Muscle of leg (tissue), 16 donors: ENCODE results near the gene CDX2. TPM values are rescaled to one million over a fixed set of nuclear protein-coding genes. Genes with fewer than 3 reads are reported as not detected.
"Not testable (repeated sequence)": the region's sequence is repeated elsewhere in the genome, so short reads cannot be mapped to it uniquely, and the experiment has no call there.

Experiments
- DNase-seq: peaks from one replicate; pipeline ENCODE4 v3.0.0; 2013
- H3K27ac ChIP-seq: one replicate; pipeline ENCODE4 v1.5.1; 2013; ENCODE audit warnings: mild to moderate bottlenecking, low read length, control low read depth
- H3K27me3 ChIP-seq: one replicate; pipeline ENCODE4 v1.6.1; 2013; ENCODE audit warnings: low read length; ENCODE audit not compliant: control insufficient read depth, insufficient read depth
- H3K36me3 ChIP-seq: one replicate; pipeline ENCODE4 v1.6.1; 2013; ENCODE audit warnings: low read length; ENCODE audit not compliant: control insufficient read depth, insufficient read depth
- H3K4me1 ChIP-seq: one replicate; pipeline ENCODE4 v1.6.1; 2013; ENCODE audit warnings: low read length; ENCODE audit not compliant: control insufficient read depth, insufficient read depth
- H3K4me3 ChIP-seq: one replicate; pipeline ENCODE4 v1.5.1; 2013; ENCODE audit warnings: low read length, control low read depth
- H3K9me3 ChIP-seq: replicated peaks from 2 replicates; pipeline ENCODE4 v1.6.1; 2013; ENCODE audit warnings: low read depth, low read length; ENCODE audit not compliant: control insufficient read depth
- WGBS: methylation state at CpG from one replicate; pipeline ENCODE4 v1.1.5; 2013; ENCODE audit warnings: missing lambda C conversion rate; ENCODE audit not compliant: insufficient coverage; 5-methylcytosine and 5-hydroxymethylcytosine counted together
- long read RNA-seq, 11 donors: transcript quantifications; one replicate each; lab custom pipeline, GENCODE V29; 2026
- polyA plus RNA-seq, 8 donors: library from polyadenylated mRNA; unstranded; fragments of 120-200 nt; gene quantifications; one replicate each; pipeline versions ENCODE4 v1.2.1 to v1.2.3, GENCODE V29; 2013; ENCODE audit warnings: inconsistent platforms in 1 of 8, low replicate concordance in 1 of 8; ENCODE audit not compliant: insufficient read length in 8 of 8, insufficient read depth in 1 of 8
- total RNA-seq: library from RNA; stranded (reverse); fragments of 120-200 nt; gene quantifications from one replicate; pipeline ENCODE4 v1.2.4, GENCODE V29; 2013

Gene CDX2
- not detected for total RNA-seq
- polyA plus RNA-seq, result 1 to 10 TPM in 1 of 8 donors, under 1 TPM in 1, not detected in 6; 0.98 to 5.3 TPM
- long read RNA-seq, donor 1, result 0 reads
- long read RNA-seq, donor 2, result 0 reads
- long read RNA-seq, donor 3, result 0 reads
- long read RNA-seq, donor 4, result 0 reads
- long read RNA-seq, donor 5, result 0 reads
- long read RNA-seq, donor 6, result 0 reads
- long read RNA-seq, donor 7, result 0 reads
- long read RNA-seq, donor 8, result 0 reads
- long read RNA-seq, donor 9, result 0 reads
- long read RNA-seq, donor 10, result 0 reads
- long read RNA-seq, donor 11, result 0 reads

DNA sequence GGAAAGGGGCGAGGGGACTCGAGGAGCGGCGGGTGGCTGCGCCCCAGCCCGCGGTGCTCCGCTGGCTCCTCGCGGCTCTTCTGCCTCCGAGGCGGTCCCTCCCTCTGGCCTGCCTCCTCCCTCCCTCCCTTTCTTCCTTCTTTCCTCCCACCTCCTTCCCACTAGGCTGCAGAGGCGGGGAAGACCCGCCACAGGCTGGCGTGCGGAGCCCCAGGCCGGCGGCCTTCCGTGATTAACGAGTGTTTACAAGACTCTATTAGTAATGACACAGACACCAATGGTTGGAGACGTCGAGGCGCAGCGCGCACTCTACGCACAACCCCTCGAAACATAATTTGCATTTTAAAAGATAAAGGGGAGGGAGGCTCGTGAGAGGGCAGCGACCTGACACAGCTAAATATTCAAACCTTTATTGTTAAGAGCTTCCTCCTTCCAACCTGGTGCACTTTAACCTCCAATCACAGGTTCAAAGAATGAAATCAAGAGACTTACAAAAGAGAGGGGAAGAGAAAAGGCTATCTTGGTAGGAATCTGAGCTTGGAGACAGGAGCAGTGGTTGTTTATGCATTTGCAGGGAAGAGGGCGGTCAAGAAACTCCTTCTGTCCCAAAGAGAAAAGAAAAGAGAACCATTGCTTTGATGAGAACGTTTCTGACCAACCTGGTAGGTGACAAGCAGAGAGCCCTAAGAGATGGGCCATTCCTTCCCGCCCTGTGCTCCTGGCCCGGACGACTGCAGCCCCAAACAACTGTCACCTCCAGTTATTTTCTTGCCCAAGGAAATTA, at the start of gene CDX2:
CDX2 (minus strand) TSS at position 234 of the 784 bp plus-strand sequence. CDS start 309 bp downstream, outside the sequence.
- no peak for DNase-seq
- H3K9me3 ChIP-seq, result no peaks in the 10 kb centered on the region
- H3K27ac ChIP-seq, result no peak within 1 kb of the TSS
- no peaks in the 10 kb centered on the region for H3K4me1 ChIP-seq
- H3K36me3 ChIP-seq, result no peaks in the 10 kb centered on the region
- peaks cover 99% of the 10 kb centered on the region for H3K27me3 ChIP-seq
- WGBS, result 2% methylated on average over 11 of the region's 34 CpGs
- H3K4me3 ChIP-seq, result no peak within 1 kb of the TSS

DNA sequence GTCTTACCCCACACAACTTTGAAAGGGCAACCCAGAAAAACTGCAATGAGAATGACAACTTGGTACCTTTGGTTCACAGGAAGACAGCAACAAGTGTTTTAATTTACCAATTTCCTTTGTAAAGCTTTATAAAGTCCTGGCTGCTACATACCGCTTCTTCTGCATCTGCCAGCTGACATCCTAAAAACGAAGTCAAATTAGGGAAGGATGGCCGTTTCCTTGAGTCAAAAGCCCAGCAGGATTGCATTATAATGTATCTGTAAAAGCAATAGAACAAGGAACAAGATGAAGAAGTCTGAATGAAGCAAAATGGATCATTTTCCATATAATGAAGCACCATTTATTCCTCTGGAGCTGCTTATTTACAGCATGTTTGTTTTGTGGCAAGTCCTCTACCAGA, 45.2 kb upstream of the CDX2 start:
- DNase-seq, result no peak

DNA sequence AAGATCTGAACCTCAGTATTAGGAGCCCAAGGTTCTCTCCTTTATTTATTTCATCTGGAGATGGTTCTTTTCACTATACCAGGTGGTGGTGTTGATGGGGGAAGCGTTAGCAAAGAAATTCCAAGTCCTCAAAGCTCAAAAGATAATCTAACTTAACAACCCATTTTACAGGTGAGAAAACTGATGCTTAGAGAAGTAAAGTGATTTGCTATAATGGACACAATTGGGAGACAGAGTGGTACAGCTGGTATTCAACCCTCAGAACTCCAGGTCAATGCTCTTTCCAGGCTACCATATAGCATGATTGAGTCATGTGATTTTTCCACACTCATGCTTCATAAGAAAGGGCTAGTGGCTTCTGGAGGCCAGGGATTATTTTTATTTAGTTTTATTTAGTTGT, 44.4 kb upstream of the CDX2 start:
- no peaks in the 10 kb centered on the region for H3K4me1 ChIP-seq
- peaks cover 2% of the 10 kb centered on the region for H3K27me3 ChIP-seq
- H3K27ac ChIP-seq, result no peak overlapping the region
- no peak overlapping the region for H3K4me3 ChIP-seq
- no CpG with 5 or more reads among the region's 1 CpG for WGBS
- H3K9me3 ChIP-seq, result no peaks in the 10 kb centered on the region
- no peaks in the 10 kb centered on the region for H3K36me3 ChIP-seq
- no peak for DNase-seq

More for the DNA sequence above, 45.2 kb upstream of the CDX2 start:
- peaks cover 2% of the 10 kb centered on the region for H3K27me3 ChIP-seq
- H3K4me3 ChIP-seq, result no peak overlapping the region
- no peaks in the 10 kb centered on the region for H3K4me1 ChIP-seq
- H3K9me3 ChIP-seq, result no peaks in the 10 kb centered on the region
- no peak overlapping the region for H3K27ac ChIP-seq
- WGBS, result no CpG with 5 or more reads among the region's 3 CpGs
- no peaks in the 10 kb centered on the region for H3K36me3 ChIP-seq

DNA sequence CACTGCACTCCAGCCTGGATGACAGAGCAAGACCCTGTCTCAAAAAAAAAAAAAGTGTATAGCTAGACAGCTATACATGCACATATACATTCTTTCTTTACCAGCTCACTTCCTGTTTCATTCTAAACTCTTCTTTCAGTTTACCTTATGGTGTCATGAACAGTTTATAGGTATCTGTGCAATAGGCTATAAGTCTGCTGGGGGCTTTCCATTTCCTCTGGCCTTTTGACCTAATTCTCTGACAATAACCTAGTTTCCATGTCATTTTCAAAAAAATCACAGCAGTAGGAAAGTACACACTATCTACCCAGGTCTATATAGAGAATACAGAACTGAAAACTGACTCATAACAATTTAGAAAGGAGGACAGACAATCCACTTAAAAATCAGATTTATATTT, 43.8 kb upstream of the CDX2 start:
- no peak overlapping the region for H3K27ac ChIP-seq
- peaks cover 2% of the 10 kb centered on the region for H3K27me3 ChIP-seq
- H3K4me3 ChIP-seq, result no peak overlapping the region
- no peaks in the 10 kb centered on the region for H3K9me3 ChIP-seq
- DNase-seq, result no peak
- no peaks in the 10 kb centered on the region for H3K4me1 ChIP-seq
- H3K36me3 ChIP-seq, result no peaks in the 10 kb centered on the region

DNA sequence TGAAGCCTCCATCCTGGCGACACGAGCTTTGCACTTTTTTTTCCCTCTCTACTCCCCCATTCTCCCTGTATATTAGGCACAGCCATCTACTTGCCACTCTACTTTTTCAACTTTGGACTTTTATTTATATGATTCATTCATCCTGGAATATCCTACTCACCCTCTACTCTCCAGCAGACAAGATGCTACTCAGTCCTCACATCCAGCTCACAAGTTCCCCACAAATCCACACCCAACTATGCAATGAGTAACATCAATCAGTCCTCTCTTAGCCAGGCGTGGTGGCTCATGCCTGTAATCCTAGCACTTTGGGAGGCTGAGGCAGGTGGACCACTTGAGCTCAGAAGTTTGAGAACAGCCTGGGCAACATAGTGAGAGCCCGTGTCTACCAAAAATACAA, 43.3 kb upstream of the CDX2 start:
- Histone ChIP-seq H3K36me3 (no peaks in the 10 kb centered on the region), H3K9me3 (no peaks in the 10 kb centered on the region), H3K4me1 (no peaks in the 10 kb centered on the region), H3K4me3 (no peak overlapping the region), H3K27me3 (peaks cover 2% of the 10 kb centered on the region), H3K27ac (no peak overlapping the region)
- WGBS, result 74% methylated on average over 4 of the region's 4 CpGs
- no peak for DNase-seq

DNA sequence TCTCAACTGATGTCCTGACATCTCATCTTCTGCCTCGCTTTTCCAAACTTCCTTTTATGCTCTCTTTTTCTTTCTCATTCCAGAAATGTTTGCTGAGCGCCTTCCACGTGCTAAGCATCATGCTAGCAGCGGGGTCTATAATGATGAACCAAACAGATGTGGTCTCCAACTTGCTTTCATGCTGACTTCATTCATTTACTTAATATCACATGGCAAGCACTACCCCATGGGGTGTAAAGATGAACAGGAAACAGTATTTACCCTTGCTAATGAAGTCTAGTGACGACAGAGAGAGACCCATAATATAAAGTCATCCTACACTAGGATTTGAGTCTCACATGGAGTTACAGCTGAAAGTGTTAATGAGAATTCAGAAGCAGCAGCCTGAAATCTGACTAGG, 40.9 kb upstream of the CDX2 start:
- no peak for DNase-seq
- H3K36me3 ChIP-seq, result no peaks in the 10 kb centered on the region
- peaks cover 2% of the 10 kb centered on the region for H3K27me3 ChIP-seq
- no peaks in the 10 kb centered on the region for H3K4me1 ChIP-seq
- no peaks in the 10 kb centered on the region for H3K9me3 ChIP-seq
- WGBS, result 81% methylated on average over 4 of the region's 5 CpGs
- no peak overlapping the region for H3K27ac ChIP-seq
- H3K4me3 ChIP-seq, result no peak overlapping the region

- H3K4me3 ChIP-seq, H3K27ac ChIP-seq, DNase-seq, H3K27me3 ChIP-seq, H3K4me1 ChIP-seq, H3K36me3 ChIP-seq, H3K9me3 ChIP-seq: not testable (repeated sequence)
- WGBS, result 80% methylated on average over 2 of the region's 13 CpGs
Measured at GRCh38 chr13:28005016-28005415, 35.9 kb upstream of the CDX2 start.

DNA sequence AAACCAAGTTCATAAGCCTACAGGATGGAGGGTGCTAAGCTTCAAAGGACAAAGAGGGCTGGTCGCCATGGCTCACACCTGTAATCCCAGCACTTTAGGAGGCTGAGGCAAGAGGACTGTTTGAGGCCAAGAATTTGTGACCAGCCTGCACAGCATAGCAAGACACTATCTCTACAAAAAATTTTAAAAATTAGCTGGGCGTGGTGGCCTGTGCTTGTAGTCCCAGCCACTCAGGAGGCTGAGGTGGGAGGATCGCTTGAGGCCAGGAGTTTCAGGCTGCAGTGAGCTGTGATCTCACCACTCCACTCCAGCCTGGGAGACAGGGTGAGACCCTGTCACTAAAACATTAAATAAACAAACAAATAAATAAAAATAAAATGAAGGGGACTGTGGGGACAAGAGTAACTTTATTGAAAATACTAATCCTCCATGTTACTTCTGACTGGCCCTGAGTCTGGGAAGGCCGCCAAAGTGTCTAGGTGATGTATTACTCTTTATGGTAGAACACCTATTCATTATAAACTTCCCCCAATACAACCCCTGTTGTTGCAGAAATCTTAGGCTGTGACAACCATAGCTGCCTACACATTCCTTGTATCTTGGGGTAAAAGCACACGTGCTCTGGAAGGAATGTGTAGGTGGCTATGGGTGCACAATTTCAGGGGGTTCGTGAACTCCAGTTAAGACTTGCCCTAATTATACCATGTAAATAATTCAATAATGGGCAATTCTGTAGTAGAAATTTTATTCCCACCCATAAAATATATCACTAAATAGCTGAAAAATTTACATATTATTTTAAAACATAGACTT, 34.0 kb upstream of the CDX2 start:
- Histone ChIP-seq H3K4me3 (no peak overlapping the region), H3K27me3 (peaks cover 2% of the 10 kb centered on the region), H3K9me3 (no peaks in the 10 kb centered on the region), H3K36me3 (no peaks in the 10 kb centered on the region), H3K4me1 (no peaks in the 10 kb centered on the region), H3K27ac (no peak overlapping the region)
- DNase-seq, result no peak
- WGBS, result 100% methylated on average over 1 of the region's 6 CpGs

DNA sequence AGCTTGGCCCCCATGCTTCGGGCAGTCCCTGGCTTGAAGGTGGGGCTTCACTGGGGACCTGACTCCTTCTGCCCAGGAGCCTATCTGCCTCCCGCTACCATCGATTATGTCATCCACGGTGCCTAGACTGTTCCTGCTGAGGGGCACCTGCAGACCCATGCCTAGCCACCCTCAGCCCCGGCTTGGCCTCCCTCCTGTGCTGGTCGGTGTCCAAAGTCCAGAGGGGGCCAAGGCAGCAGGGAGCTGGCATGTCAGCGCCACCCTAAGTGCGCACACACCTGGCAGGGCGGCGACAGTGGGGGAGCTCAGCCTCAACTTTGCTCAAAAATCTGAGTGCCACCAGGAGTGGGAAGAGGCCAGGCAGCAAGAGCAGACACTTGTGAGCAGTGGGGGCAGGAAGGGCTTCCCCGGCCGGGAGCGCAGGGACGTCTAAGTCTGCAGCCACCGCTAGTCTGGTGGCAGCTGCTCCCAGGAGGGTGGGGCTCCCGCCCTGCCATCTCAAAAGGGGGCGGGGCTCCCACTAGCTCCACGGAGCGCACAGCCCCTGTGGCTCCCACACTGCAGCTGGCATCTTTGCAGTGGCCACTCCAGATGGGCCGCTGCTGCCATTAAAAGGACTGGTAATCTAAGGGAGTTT, 32.8 kb upstream of the CDX2 start:
- no peaks in the 10 kb centered on the region for H3K4me1 ChIP-seq
- DNase-seq, result no peak
- no peak overlapping the region for H3K27ac ChIP-seq
- no peaks in the 10 kb centered on the region for H3K36me3 ChIP-seq
- H3K27me3 ChIP-seq, result peaks cover 2% of the 10 kb centered on the region
- H3K9me3 ChIP-seq, result no peaks in the 10 kb centered on the region
- H3K4me3 ChIP-seq, result no peak overlapping the region
- 73% methylated on average over 18 of the region's 20 CpGs for WGBS

- no peak overlapping the region for H3K4me3 ChIP-seq
- 79% methylated on average over 11 of the region's 11 CpGs for WGBS
- no peaks in the 10 kb centered on the region for H3K36me3 ChIP-seq
- H3K27me3 ChIP-seq, result peaks cover 2% of the 10 kb centered on the region
- no peak overlapping the region for H3K27ac ChIP-seq
- H3K4me1 ChIP-seq, result no peaks in the 10 kb centered on the region
- no peak for DNase-seq
- no peaks in the 10 kb centered on the region for H3K9me3 ChIP-seq
Measured at GRCh38 chr13:28001049-28001448, 31.9 kb upstream of the CDX2 start.
